Left renal cortex interstitium (tissue), 4 donors: ENCODE data around the gene RLBP1. TPM values are rescaled to one million over a fixed set of nuclear protein-coding genes. Genes with fewer than 3 reads are reported as not detected.

Experiments used
- DNase-seq, 4 donors: peaks; one replicate each; pipeline ENCODE4 v3.0.0-alpha.2; 2013; ENCODE audit warnings: low read depth in 4 of 4, low spot score in 2 of 4, missing footprints in 1 of 4
- polyA plus RNA-seq, 4 donors: library from polyadenylated mRNA; unstranded; fragments of 120-200 nt; gene quantifications; one replicate each; pipeline ENCODE4 v1.2.1, GENCODE V29; 2013; ENCODE audit not compliant: insufficient read length in 4 of 4

RLBP1 gene
- polyA plus RNA-seq, 4 donors: not detected

DNA sequence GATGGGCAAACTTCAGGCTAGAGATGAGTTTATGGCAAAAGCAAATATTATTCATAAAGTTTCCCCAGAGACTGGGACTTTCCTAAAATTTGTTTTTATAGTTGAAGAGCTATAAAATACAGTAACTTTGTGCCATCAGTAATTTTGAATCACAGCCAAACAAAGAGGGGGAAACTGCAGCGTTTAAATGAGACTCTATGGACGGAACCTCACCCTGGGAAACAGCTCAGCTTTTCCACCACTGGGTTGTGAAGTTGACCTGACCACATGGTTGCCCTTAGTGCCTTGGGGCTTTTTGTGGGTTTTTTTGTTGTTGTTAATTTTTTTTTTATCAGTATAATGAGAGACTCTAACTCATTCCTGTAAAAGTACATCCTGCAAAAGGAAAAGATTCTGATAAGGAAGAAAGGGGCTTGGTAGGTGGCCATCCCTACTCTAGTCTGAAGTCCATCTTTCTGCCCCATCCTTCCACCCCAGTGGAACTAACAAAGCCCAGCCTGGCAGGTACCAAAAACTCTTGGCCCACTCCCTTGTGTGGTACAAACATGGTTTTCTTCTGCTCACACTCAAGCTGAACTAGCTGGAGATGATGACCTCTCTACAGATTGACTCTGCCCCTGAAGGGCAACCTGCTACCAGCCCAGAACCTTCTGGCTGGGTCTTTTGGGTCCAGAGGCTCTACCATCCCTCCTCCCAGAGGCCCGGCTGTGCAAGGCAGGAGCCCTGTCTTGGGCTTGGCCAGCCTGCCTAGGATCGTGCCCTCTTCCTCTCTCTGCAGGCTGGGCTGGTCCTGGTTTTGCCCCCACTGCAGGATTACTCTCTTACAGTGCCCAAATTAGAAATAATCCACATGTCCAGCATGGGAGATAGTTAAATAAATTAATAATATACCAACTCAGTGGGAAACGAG lies 41.2 kb downstream of the RLBP1 start:
- no peak for DNase-seq

DNA sequence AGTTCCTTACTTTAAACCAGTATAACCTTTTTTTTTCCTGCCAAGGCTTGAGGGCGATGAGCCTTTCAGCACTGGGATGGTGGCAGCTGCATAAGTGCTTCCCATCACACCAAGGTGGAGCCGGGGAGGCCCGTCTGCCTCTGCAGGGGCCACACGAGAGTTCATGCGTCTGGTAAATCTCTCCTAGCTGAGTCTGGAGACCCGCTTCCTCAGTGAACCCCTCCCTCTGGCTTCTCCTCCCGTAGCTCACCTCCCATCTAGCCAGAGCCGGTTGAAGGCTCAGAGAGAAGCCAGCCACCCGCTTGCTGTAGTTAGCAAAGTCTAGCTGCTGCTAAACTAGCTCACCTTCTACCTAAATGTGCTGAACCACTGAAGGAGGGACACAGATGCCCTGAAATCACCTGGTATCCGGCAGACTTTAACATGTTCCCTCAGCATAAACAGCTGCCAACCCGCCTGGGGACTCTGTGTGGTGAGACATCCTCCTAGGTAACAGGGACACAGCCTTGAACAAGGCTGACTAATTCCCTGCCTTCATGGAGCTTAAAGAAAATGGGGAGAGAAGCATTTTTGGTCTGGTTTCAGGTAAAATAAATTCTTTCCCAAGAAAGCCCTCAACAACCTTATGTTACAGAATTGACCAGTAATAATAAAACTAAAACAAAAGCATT lies 42.9 kb downstream of the RLBP1 start:
- no peak for DNase-seq

DNA sequence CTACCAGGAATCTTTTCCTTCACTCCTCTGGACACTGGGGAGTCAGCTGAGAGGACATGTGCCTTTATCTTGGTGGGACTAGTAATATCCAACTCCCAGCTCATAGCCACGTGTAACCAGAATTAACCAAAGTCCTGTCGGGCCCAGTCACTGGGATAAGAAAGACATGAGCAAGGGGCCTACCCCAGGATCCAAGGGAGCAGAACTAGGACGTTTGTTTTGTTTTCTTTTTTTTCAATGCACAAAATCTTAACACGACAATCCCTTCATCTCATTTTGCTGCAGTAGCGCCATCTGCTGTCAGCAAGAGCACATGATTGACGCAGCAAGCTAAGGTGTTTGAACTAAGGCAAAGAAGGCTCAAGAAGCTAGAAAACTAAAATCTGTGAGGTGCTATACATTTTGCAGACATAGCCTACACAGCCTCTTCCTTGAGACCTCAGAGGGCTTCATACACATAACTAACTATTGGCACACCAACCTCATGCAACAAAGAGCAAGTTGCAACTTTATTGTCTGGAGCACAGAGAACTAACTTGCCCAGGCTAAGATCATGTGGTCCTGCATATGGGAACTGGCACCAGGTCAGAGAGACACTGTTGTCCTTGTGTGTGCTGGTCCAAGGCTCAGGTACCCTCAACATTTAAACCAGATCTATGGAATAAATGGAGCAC lies 43.6 kb downstream of the RLBP1 start:
- peak in 3 of 4 donors; percentile 53 to 76 (median 61) for DNase-seq

DNA sequence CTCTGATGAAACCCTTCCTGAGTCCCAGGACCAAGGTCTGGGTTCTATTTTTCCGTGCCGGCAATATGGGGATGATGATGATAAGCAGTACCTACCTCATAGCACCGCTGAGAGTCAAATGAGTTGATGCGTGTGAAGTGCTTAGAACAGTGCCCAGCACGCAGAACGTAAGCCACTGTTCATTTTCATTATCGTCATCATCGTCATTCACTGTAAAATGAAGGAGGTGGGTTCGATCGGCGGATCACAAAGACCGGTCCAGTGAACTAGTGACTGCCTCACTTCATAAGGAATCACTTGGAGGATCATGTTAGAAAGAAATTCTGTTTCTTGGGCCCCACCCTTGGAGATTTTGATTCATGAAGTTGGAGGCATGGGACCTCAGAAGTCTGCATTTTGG lies 44.3 kb downstream of the RLBP1 start:
- DNase-seq: no peak

DNA sequence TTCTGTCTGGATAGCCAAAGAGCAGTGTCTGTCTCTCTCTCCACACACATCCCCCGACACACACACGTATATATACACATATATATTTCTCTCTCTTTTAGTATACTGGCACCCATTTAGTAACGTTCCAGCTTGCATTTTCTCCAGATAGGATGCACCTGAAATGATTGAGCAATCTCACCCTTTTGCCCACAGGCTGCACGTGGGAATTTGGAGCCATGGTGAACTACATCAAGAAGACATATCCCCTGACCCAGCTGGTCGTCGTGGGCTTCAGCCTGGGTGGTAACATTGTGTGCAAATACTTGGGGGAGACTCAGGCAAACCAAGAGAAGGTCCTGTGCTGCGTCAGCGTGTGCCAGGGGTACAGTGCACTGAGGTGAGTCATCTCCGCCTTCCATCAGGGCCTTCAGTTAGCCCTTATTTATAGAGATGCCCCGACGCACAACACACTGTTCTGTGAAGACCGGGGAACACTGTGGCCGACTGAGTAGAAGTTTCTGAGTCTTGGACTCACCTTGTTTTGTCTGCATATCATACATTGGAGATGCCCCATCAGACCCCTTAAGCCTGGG lies 45.7 kb downstream of the RLBP1 start:
- DNase-seq: no peak

DNA sequence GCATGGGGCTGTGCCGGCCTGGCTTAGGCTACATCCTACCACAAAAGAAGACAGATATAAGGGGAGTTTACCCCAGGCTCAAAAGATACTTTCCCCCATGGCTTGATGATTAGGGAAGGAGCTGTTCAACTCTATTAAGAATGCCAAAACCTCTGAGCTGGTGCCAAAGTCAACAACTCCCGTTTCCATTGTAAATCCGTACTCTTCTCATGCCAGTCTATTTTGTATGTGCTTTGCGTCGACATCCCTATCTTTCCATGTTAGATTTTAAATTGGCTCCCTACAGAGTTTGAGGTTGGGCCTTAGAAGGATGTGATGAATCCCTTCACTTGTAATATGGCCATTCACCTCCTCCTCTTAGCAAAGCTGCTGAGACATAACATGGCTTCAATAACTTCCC lies 46.9 kb downstream of the RLBP1 start:
- DNase-seq: no peak

DNA sequence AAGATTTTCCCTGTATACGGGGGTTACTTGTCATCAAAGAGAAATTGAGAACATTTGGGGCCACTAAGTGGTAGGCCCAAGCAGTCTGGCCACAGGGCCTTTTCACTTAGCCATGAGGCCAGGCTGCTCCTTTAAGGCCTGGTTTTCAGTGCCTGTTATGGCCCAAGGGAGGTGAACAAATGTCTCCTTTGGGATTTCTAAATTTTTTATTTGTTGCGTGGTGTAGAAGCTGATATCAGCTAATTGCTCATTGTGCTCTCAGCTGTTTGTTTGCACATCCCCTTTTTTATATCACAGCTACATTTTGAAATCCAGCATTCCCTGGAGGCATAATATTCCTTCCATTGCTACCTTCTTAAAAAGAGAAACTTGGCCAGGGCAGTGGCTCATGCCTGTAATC lies 48.5 kb downstream of the RLBP1 start:
- DNase-seq: no peak

DNA sequence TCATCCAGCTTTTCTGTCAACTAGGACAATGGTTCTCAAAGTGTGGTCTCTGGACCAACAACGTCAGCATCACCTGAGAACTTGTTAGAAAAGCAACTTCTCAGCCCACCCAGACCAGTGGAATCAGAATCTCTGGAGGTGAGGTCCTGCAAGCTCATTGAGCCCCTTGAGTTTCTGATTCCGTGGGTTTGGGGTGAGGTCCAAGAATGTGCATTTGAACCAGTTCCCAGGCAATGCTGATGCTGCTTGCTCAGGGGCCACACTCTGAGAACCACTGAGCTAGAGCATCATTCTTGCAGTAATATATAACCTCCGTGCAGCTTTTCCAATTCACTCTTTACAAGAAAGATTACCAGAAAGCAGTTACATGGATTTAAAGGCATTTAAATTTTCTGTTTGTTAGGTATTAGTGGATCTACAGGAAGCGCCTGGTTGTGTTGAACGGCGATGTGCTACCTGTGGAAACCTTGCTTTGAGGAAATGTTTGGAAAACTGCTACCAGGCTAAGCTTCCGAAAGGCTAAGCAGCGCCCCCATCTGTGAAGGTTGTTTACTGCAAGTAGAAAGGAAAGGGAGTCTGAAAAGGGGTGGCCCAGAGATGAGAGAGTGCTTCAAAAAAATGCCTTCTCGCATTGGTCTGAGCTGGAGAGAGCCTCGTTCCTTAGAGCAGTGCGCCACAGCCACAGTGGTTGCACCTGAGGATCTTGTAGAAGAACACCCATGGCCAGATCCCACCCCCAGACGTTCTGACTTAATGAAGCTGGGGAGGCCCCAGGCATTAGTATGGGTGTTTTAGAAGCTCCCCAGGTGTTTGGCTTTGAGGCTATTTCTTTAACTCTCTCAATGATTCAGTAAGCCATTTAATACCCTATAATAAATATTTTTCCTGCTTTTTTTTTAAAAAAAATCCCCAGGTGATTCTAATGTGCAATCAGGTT lies 50.0 kb downstream of the RLBP1 start:
- DNase-seq: no peak

DNA sequence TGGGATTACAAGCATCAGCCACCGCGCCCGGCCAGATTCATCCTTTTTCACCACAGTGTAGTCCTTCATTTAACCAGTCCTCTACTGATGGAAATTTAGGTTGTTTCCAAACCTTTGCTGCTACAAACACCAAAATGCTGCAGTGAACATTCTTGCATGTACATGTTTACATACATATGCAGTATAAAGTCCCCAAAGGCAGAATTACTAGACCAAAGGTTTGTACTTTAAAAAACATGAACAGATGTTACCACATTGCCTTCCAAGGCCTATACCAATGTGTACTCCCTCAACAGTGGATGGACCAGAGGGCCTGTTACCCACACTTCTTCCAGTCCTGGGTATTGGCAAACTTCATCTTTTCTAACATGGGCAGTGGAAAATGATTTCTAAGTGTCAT lies 51.0 kb downstream of the RLBP1 start:
- no peak for DNase-seq

DNA sequence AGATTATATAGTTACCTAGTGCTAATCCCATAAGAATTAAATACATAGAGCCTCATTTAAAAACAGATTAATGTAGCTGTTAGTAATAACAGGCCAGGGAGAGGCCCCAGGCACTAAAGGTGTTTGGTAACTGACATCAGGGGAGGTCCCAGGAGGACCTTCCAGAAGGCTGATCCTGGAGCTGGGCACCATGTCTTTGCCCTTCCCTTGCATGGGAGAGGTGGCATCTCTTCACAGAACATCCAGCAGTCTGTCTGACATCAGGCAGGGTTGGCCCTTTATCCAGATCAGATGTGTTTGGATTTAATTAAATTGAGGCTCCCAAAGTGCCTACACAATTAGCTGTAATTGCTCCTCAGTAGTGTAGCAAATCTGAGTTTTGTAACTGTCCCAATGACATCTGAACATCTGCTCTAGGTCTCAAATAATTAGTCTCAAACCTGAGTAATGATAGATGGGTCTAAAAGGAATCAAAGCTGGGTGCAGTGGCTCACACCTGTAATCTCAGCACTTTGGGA lies 53.0 kb downstream of the RLBP1 start:
- DNase-seq: no peak

DNA sequence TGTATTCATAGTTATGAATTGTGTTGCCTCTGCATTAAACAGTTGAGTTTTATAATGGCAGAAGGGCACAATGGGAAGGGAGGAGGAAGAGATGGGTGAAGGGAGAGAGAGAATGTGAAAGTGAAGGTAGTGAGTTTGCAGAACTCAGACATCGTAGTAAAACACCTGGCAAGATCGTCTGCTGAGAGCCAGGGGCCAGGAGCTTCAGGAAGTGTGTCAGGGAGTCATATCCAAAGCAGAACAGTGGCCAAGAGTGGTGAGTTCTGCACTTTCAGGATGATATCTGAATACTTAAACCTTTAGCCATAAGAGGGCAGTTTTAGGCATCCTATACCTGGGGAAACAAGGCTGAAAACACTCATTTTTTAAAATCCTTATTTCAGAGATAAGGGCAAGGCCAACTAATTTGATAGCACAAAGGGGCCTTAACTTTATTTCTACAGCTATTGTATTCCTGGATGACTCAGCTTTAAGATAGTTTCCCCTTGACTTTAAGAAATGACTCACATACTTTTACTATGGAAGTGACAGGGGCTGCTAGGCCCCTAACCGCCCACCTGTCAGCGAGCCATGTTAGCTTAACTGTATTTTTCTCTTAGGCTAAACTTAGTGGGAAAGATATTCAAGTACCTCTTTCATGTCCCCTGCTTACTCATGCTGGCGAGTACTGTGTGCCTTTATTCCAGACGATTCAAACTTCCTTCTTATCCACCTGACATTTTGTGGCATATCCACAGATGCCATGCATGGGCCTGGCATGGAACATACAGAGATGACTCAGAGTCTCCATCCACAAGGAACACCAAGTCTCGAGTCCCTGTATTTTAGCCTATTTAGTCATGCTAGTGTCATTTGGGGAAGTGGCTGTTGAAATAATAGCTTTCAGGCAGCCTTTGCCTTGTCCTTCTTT lies 53.9 kb downstream of the RLBP1 start:
- no peak for DNase-seq

DNA sequence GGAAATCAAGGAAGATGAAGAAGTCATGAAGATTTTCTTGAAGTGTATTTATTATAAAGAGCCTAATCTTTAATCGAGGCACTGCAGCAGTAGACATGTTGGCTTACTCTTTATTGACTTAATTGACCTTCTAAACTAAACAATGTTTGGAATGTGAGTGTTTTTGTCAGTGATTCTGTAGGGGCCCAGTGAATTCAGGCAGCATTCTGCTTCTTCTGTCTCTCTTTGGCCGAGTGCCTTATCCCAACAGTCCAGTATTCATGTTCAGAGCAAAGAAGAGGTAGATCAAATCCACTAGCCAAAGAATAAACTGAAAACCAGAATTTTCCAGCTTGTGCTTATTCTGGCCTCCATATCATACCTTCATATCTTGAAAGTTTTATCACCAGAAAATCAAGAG lies 55.7 kb downstream of the RLBP1 start:
- no peak for DNase-seq

DNA sequence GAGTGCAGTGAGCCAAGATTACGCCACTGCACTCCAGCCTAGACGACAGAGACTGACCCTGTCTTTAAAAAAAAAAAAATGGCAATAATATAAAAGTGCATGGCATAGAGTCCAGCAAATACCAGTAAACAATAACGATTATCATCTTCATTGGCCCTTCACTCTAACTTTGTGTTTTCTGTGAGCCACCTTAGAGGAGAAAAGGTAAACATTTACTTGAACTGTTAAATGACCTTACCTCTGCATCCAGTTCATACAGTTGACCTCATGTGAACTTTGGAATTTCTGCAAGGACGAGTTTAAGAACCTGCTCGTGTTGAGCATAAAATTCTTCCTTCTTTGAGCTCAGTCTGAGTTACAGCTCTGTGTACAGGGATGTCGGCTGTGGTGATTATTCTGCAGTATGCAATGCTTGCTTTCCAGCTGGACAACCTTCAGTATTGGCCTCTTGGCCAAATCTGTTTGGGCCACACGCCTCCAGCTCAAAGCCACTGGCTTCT lies 56.6 kb downstream of the RLBP1 start:
- DNase-seq: no peak

DNA sequence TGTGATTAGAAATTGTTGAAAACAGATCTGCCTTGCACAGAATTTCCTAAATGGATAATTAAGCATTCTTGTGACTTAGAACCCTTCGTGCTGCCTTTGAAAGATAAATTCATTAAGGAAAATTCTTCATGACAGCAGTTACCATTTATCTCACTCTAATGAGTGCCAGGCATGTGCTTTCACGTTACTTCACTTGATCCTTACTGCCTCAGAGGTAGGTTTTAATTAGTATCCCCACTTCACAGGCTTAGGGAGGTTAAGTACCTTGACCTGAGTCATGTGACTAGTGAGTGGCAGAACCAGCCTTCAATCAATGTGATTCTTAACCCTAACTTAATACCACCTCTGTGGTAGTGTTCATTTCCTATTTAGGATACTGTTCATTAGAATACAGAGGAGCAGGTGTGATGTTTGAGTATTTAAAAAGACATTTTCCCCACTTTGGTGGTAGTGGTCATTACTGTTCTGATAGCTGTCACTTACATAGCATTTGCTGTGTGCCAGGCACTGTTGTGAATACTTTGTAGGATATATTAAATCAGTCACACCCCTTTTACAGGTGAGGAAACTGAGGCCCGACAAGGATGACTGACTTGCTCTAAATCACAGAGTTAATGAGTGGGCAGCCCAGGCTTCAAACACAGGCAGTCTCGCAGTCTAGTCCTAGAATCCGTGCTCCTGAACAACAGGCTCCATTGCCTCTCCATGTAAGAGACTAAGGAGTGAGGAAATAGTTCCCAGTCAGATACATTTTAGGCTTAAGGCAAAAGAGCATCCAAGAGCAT lies 57.9 kb downstream of the RLBP1 start:
- DNase-seq: no peak

DNA sequence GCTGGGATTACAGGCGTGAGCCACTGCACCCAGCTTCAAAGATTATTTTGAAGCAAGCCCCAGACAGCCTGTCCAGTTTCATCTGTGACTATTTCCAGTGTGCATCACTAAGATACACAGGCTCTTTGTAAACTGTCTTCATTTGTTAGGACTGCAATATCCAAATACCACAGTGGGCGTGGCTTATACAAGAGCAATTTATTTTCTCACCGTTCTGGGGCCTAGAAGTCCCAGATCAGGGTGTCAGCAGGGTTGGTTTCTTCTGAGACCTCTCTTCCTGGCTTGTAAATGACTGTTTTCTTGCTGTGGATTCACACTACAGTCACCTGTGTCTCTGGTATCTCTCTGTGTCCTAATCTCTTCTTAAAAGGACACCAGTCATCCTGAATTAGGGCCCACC lies 59.7 kb downstream of the RLBP1 start:
- no peak for DNase-seq
